Colonic mucosa (tissue), 4 donors: Measurements from ENCODE around the gene B9D1. TPM values are rescaled to one million over a fixed set of nuclear protein-coding genes. Genes with fewer than 3 reads are reported as not detected.

Experiments used
- DNase-seq: peaks from one replicate; pipeline ENCODE4 v3.0.0-alpha.2; 2020
- H3K27ac ChIP-seq: fragments of 200-600 bp; one replicate; pipeline ENCODE4 v1.8.0; 2021
- H3K27me3 ChIP-seq: fragments of 200-600 bp; one replicate; pipeline ENCODE4 v1.8.0; 2021
- H3K36me3 ChIP-seq: fragments of 200-600 bp; one replicate; pipeline ENCODE4 v1.8.0; 2021
- H3K4me1 ChIP-seq: fragments of 200-600 bp; one replicate; pipeline ENCODE4 v1.8.0; 2021; ENCODE audit warnings: mild to moderate bottlenecking
- H3K4me3 ChIP-seq: fragments of 200-600 bp; one replicate; pipeline ENCODE4 v1.8.0; 2021
- H3K9ac ChIP-seq, 2 donors: one replicate each; pipeline ENCODE4 v1.7.0; 2013; ENCODE audit warnings: control low read depth in 2 of 2, low read depth in 2 of 2, low read length in 2 of 2
- H3K9me3 ChIP-seq: fragments of 200-600 bp; one replicate; pipeline ENCODE4 v1.8.0; 2021
- CTCF ChIP-seq: fragments of 200-600 bp; IDR thresholded peaks from one replicate; pipeline ENCODE4 v1.8.0; 2022; ENCODE audit warnings: antibody characterized with exemption, mild to moderate bottlenecking
- intact Hi-C: fragments of 100-400 bp; cut with DNase I; formaldehyde crosslinking; loops from one replicate; pipeline ENCODE4 v1.14.1; 2022
- total RNA-seq, 2 donors: library from RNA; stranded (reverse); fragmentation: NEBNext Ultra II Directional in 1 of 2; extraction: Animal tissue kit (Norgen Biotek cat#: 25700) in 1 of 2; gene quantifications; one replicate each; pipeline ENCODE4 v1.2.1, GENCODE V29; 2021
- donor health status: healthy.
- donor health status: DM: no; HTN: no; CAD: no.
- donor health status: DM: no; HTN: no; CAD: no.

B9D1 gene
- total RNA-seq, 2 donors from 2014 or later, result 5.6 to 11.9 TPM

GRCh38 chr17:19322129-19322505, 40.4 kb downstream of the B9D1 start:
- DNase-seq, result no peak
- Histone ChIP-seq H3K4me1 (no peaks in the 10 kb centered on the region), H3K36me3 (no peaks in the 10 kb centered on the region), H3K4me3 (no peak overlapping the region), H3K27me3 (no peaks in the 10 kb centered on the region), H3K27ac (no peak overlapping the region), H3K9ac (no peak overlapping the region), H3K9me3 (no peaks in the 10 kb centered on the region)
- no peak for TF ChIP-seq CTCF
- intact Hi-C loops, result no loop called here

- intact Hi-C loops, result no loop called here
- no peaks in the 10 kb centered on the region for H3K36me3 ChIP-seq
Measured at GRCh38 chr17:19321481-19322128, 40.9 kb downstream of the B9D1 start.

GRCh38 chr17:19320876-19321275, 41.6 kb downstream of the B9D1 start:
- TF ChIP-seq CTCF, result no peak
- no peak overlapping the region for H3K9ac ChIP-seq
- intact Hi-C loops, result no loop called here
- DNase-seq, result no peak
- H3K4me3 ChIP-seq, result no peak overlapping the region
- H3K27me3 ChIP-seq, result no peaks in the 10 kb centered on the region
- no peak overlapping the region for H3K27ac ChIP-seq
- no peaks in the 10 kb centered on the region for H3K36me3 ChIP-seq
- no peaks in the 10 kb centered on the region for H3K9me3 ChIP-seq
- no peaks in the 10 kb centered on the region for H3K4me1 ChIP-seq

More at GRCh38 chr17:19321481-19322128, 40.9 kb downstream of the B9D1 start:
- H3K4me3 ChIP-seq, result no peak overlapping the region
- no peaks in the 10 kb centered on the region for H3K27me3 ChIP-seq
- no peaks in the 10 kb centered on the region for H3K9me3 ChIP-seq
- H3K27ac ChIP-seq, result no peak overlapping the region
- DNase-seq, result no peak
- no peak for TF ChIP-seq CTCF
- H3K4me1 ChIP-seq, result no peaks in the 10 kb centered on the region
- H3K9ac ChIP-seq, result no peak overlapping the region

- Histone ChIP-seq H3K4me3 (no peak overlapping the region), H3K9ac (no peak overlapping the region), H3K27me3 (no peaks in the 10 kb centered on the region), H3K9me3 (no peaks in the 10 kb centered on the region), H3K4me1 (no peaks in the 10 kb centered on the region), H3K27ac (no peak overlapping the region), H3K36me3 (no peaks in the 10 kb centered on the region)
- no peak for DNase-seq
- intact Hi-C loops, result no loop called here
- TF ChIP-seq CTCF, result no peak
Measured at GRCh38 chr17:19319771-19320505, 42.6 kb downstream of the B9D1 start.

- DNase-seq, result no peak
- no peak overlapping the region for H3K4me3 ChIP-seq
- H3K27me3 ChIP-seq, result no peaks in the 10 kb centered on the region
- TF ChIP-seq CTCF, result no peak
- H3K9ac ChIP-seq, result no peak overlapping the region
- peaks cover 4% of the 10 kb centered on the region for H3K4me1 ChIP-seq
- H3K27ac ChIP-seq, result no peak overlapping the region
- intact Hi-C loops, result no loop called here
- no peaks in the 10 kb centered on the region for H3K9me3 ChIP-seq
- no peaks in the 10 kb centered on the region for H3K36me3 ChIP-seq
Measured at GRCh38 chr17:19318611-19319010, 43.9 kb downstream of the B9D1 start.
